H1 (cell line): Measurements from ENCODE around the gene DNASE1L1. TPM values are rescaled to one million over a fixed set of nuclear protein-coding genes. Genes with fewer than 3 reads are reported as not detected.

Source experiments
- CTCF ChIA-PET: fragments of 300-600 bp; sonication (Branson Sonifier 250); formaldehyde crosslinking; loops from one replicate; lab custom pipeline; 2021; ENCODE audit not compliant: partially characterized antibody; lab: Charles Lee
- POLR2A ChIA-PET: fragments of 300-600 bp; sonication (Branson Sonifier 250); formaldehyde crosslinking; loops from one replicate; lab custom pipeline; 2021; ENCODE audit warnings: inconsistent platforms; ENCODE audit not compliant: partially characterized antibody; lab: Charles Lee
- DNase-seq, 2 experiments: peaks; one replicate each; pipeline versions ENCODE4 v3.0.0 to v3.0.0-alpha.2; 2010 to 2022; ENCODE audit warnings: low spot score in 2 of 2, low read depth in 1 of 2, mixed read lengths in 1 of 2
- FAIRE-seq: peaks from 2 replicates; lab custom pipeline; 2011; peaks lifted over from hg19 to GRCh38; lab: Jason Lieb, UNC
- H2AFZ ChIP-seq: 2 replicates; pipeline ENCODE4 v1.8.1; 2012; ENCODE audit warnings: low read length, inconsistent platforms
- H2AK5ac ChIP-seq: 2 replicates; pipeline ENCODE4 v1.6.1; 2013; ENCODE audit warnings: low read depth, low read length
- H2BK120ac ChIP-seq: replicated peaks from 2 replicates; pipeline ENCODE3; 2013; ENCODE audit warnings: low read depth, low read length, inconsistent platforms
- H2BK12ac ChIP-seq: 2 replicates; pipeline ENCODE4 v1.6.1; 2013; ENCODE audit warnings: low read depth, low read length
- H2BK15ac ChIP-seq: 2 replicates; pipeline ENCODE4 v1.6.1; 2013; ENCODE audit warnings: low read length
- H2BK20ac ChIP-seq: 2 replicates; pipeline ENCODE4 v1.6.1; 2013; ENCODE audit warnings: low read length
- H2BK5ac ChIP-seq: 2 replicates; pipeline ENCODE4 v1.6.1; 2013; ENCODE audit warnings: low read depth, low read length
- H3K14ac ChIP-seq: 2 replicates; pipeline ENCODE4 v1.6.1; 2013; ENCODE audit warnings: inconsistent platforms; ENCODE audit not compliant: insufficient read length
- H3K18ac ChIP-seq: 2 replicates; pipeline ENCODE4 v1.6.1; 2013; ENCODE audit warnings: low read length; ENCODE audit errors: extremely low read depth
- H3K23ac ChIP-seq: 2 replicates; pipeline ENCODE4 v1.6.1; 2013; ENCODE audit warnings: inconsistent platforms; ENCODE audit not compliant: insufficient read length
- H3K23me2 ChIP-seq: 2 replicates; pipeline ENCODE4 v1.6.1; 2013; ENCODE audit warnings: low read depth, low read length
- H3K27ac ChIP-seq: 2 replicates; pipeline ENCODE4 v1.6.1; 2011; ENCODE audit warnings: low read depth, low read length, inconsistent platforms
- H3K27me3 ChIP-seq, 4 experiments: replicated peaks in 1 of 4; 1 replicate in 1 of 4; 2 replicates in 3 of 4; pipeline versions ENCODE4 v1.6.1 to v1.8.1; 2011 to 2013; ENCODE audit warnings: low read length in 3 of 4, mild to moderate bottlenecking in 3 of 4, inconsistent platforms in 2 of 4, mixed read lengths in 2 of 4, moderate library complexity in 1 of 4; ENCODE audit not compliant: control insufficient read depth in 3 of 4, insufficient read depth in 3 of 4; ENCODE audit errors: extremely low read depth in 1 of 4
- H3K36me3 ChIP-seq, 4 experiments: 2 replicates each; pipeline versions ENCODE4 v1.6.1 to v1.8.1; 2011 to 2013; ENCODE audit warnings: mild to moderate bottlenecking in 4 of 4, low read length in 3 of 4, moderate library complexity in 2 of 4, control low read depth in 1 of 4, inconsistent platforms in 1 of 4; ENCODE audit not compliant: insufficient read depth in 4 of 4, control insufficient read depth in 2 of 4
- H3K4ac ChIP-seq: replicated peaks from 2 replicates; pipeline ENCODE3; 2013; ENCODE audit warnings: low read length, low read depth, mixed read lengths, inconsistent platforms; ENCODE audit not compliant: insufficient read length
- H3K4me1 ChIP-seq, 4 experiments: replicated peaks in 1 of 4; 1 replicate in 1 of 4; 2 replicates in 3 of 4; pipeline versions ENCODE4 v1.6.1 to v1.8.1; 2011 to 2013; ENCODE audit warnings: low read length in 3 of 4, inconsistent platforms in 2 of 4, mixed read lengths in 1 of 4; ENCODE audit not compliant: insufficient read depth in 4 of 4, control insufficient read depth in 3 of 4
- H3K4me2 ChIP-seq, 2 experiments: 2 replicates each; pipeline versions ENCODE4 v1.6.1 to v1.8.1; 2011 to 2013; ENCODE audit warnings: low read depth in 2 of 2, low read length in 2 of 2, control low read depth in 1 of 2, inconsistent platforms in 1 of 2, mild to moderate bottlenecking in 1 of 2; ENCODE audit not compliant: insufficient read depth in 1 of 2
- H3K4me3 ChIP-seq, 4 experiments: fragments of 200-600, 300-600 bp in 1 of 4; sonication (generic), shearing (Covaris generic), sonication (Bioruptor Twin) in 1 of 4; 2 replicates each; pipeline versions ENCODE4 v1.5.1 to v1.8.1; 2011 to 2016; ENCODE audit warnings: low read length in 4 of 4, low read depth in 3 of 4, control low read depth in 2 of 4, inconsistent platforms in 2 of 4, mild to moderate bottlenecking in 2 of 4, mixed read lengths in 1 of 4, moderate library complexity in 1 of 4; ENCODE audit not compliant: insufficient read depth in 2 of 4; ENCODE audit errors: extremely low read depth in 1 of 4
- H3K56ac ChIP-seq: replicated peaks from 2 replicates; pipeline ENCODE3; 2013; ENCODE audit warnings: low read depth, mild to moderate bottlenecking, mixed read lengths, low read length, inconsistent platforms; ENCODE audit not compliant: insufficient read length
- H3K79me1 ChIP-seq: 2 replicates; pipeline ENCODE4 v1.6.1; 2013; ENCODE audit warnings: low read depth, low read length, control low read depth
- H3K79me2 ChIP-seq, 2 experiments: 2 replicates each; pipeline versions ENCODE4 v1.6.1 to v1.8.1; 2012 to 2013; ENCODE audit warnings: low read length in 2 of 2, mild to moderate bottlenecking in 2 of 2, inconsistent platforms in 1 of 2; ENCODE audit not compliant: insufficient read depth in 2 of 2, control insufficient read depth in 1 of 2
- H3K9ac ChIP-seq, 4 experiments: replicated peaks in 1 of 4; 1 replicate in 1 of 4; 2 replicates in 3 of 4; pipeline versions ENCODE4 v1.6.1 to v1.8.1; 2011 to 2013; ENCODE audit warnings: low read depth in 3 of 4, low read length in 3 of 4, control low read depth in 2 of 4, mild to moderate bottlenecking in 2 of 4, moderate library complexity in 2 of 4, inconsistent platforms in 1 of 4; ENCODE audit errors: extremely low read depth in 1 of 4
- H3K9me3 ChIP-seq, 2 experiments: 2 replicates each; pipeline versions ENCODE4 v1.6.1 to v1.8.1; 2012 to 2013; ENCODE audit warnings: mild to moderate bottlenecking in 2 of 2, moderate library complexity in 2 of 2, control low read depth in 1 of 2, inconsistent platforms in 1 of 2, low read depth in 1 of 2, low read length in 1 of 2, mixed read lengths in 1 of 2; ENCODE audit not compliant: insufficient read depth in 2 of 2
- H4K20me1 ChIP-seq, 2 experiments: replicated peaks in 1 of 2; 2 replicates each; pipeline versions ENCODE3 to v1.8.1; 2011 to 2013; ENCODE audit warnings: inconsistent platforms in 2 of 2, low read length in 2 of 2, mild to moderate bottlenecking in 1 of 2; ENCODE audit not compliant: insufficient read depth in 2 of 2, control insufficient read depth in 1 of 2
- H4K5ac ChIP-seq: 2 replicates; pipeline ENCODE4 v1.6.1; 2013; ENCODE audit warnings: low read length, low read depth, mixed read lengths, inconsistent platforms; ENCODE audit not compliant: insufficient read length
- H4K8ac ChIP-seq: 2 replicates; pipeline ENCODE4 v1.8.0; 2013; ENCODE audit warnings: mild to moderate bottlenecking, moderate library complexity, low read length, inconsistent platforms; ENCODE audit not compliant: insufficient read depth; ENCODE audit errors: extremely low read depth
- H4K91ac ChIP-seq: replicated peaks from 2 replicates; pipeline ENCODE3; 2013; ENCODE audit warnings: low read length, mixed read lengths, inconsistent platforms; ENCODE audit not compliant: insufficient read length
- POLR2AphosphoS5 ChIP-seq: IDR thresholded peaks from 2 replicates; pipeline ENCODE4 v1.6.1; 2011; ENCODE audit warnings: low read depth, low read length
- SP1 ChIP-seq: IDR thresholded peaks from 2 replicates; pipeline ENCODE4 v1.6.1; 2011; ENCODE audit warnings: low read depth, low read length
- WGBS, 2 experiments: shearing (Covaris generic) in 1 of 2; methylation state at CpG; one replicate each; pipeline versions ENCODE4 v1.1.6 to v1.1.7; 2013 to 2015; ENCODE audit warnings: low lambda C conversion rate in 2 of 2, mixed read lengths in 2 of 2, inconsistent platforms in 1 of 2, low coverage in 1 of 2, missing lambda C conversion rate in 1 of 2; ENCODE audit not compliant: insufficient replicate concordance in 2 of 2, insufficient coverage in 1 of 2, insufficient read length in 1 of 2; ENCODE audit errors: extremely low coverage in 1 of 2, missing lambda C conversion rate in 1 of 2; 5-methylcytosine and 5-hydroxymethylcytosine counted together
- polyA plus RNA-seq, 7 experiments: library from polyadenylated mRNA; depleted of rRNA in 3 of 7; stranded (reverse) in 5 of 7; unstranded in 2 of 7; fragments of >200 nt in 5 of 7; fragments of 200-250 nt in 2 of 7; gene quantifications; 1 replicate in 5 of 7; 2 replicates in 1 of 7; 4 replicates in 1 of 7; pipeline versions ENCODE4 v1.2.1 to v1.2.3, GENCODE V29; 2011 to 2013; ENCODE audit warnings: missing spikeins in 2 of 7, mixed read lengths in 2 of 7
- total RNA-seq: library from RNA; stranded (reverse); fragmentation: NEBNext Ultra II Directional; extraction: Animal tissue kit (Norgen Biotek cat#: 25700); gene quantifications from 2 replicates; pipeline ENCODE4 v1.2.1, GENCODE V29; 2021

The DNASE1L1 gene
- total and polyA plus RNA-seq, 2 of the 8 experiments (the other 6 are each of a cell fraction or from before 2014, with no cell fraction given) = 8.7 to 30.0 TPM

DNA sequence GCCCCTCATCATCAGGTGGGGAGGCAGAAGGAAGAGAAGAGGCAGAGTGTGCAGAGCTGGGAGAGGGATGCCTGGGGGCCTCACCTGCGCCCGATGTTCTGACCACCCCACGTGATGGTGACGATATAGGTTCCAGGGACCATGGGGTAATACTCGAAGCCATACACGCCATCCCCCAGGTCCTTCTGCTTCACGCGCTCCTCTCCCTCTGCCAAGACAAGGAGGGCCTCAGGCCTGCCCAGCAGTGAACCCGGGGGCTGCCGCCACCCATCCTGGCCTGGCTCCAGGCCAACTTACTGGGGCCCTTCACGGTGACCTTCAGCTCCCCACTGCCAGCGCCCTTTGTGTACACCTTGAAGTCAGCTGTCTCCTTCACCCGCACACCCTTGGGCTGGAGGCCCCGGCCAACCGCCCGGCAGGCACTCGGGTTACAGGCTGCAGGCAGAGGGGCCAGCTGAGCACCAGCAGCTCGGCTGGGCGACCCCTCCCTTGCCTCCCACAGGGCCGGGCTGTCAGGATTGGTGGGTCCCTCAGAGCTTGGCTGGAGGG, 43.9 kb downstream of the DNASE1L1 start:
- Histone ChIP-seq H2BK120ac (no peak overlapping the region), H3K79me1 (peaks cover 3% of the 10 kb centered on the region; the same call in 1 of the 2 replicates), H3K18ac (no peak overlapping the region), H4K8ac (no peak overlapping the region; the same call in 1 of the 2 replicates), H3K23me2 (peaks cover 3% of the 10 kb centered on the region; the same call in 1 of the 2 replicates), H3K4me2 (no peak overlapping the region), H3K23ac (no peak overlapping the region), H3K56ac (no peak overlapping the region), H3K4me3 (no peak overlapping the region), H3K4ac (no peak overlapping the region), H3K27ac (no peak overlapping the region), H2BK20ac (no peak overlapping the region), H3K9ac (no peak overlapping the region), H4K91ac (no peak overlapping the region), H2AK5ac (no peak overlapping the region), H2BK15ac (no peak overlapping the region), H4K5ac (no peak overlapping the region), H2AFZ (no peak overlapping the region), H3K27me3 (no peaks in the 10 kb centered on the region), H3K4me1 (peaks cover 0 to 6% (median 3%) of the 10 kb centered on the region in 4 experiments; a peak in 3 of 7 replicates), H2BK5ac (no peak overlapping the region), H3K9me3 (no peaks in the 10 kb centered on the region), H3K36me3 (peaks cover 34 to 83% (median 62%) of the 10 kb centered on the region in 4 experiments), H2BK12ac (no peak overlapping the region), H3K79me2 (peaks cover 5 to 52% of the 10 kb centered on the region in 2 experiments; a peak in 2 of 4 replicates), H3K14ac (no peak overlapping the region), H4K20me1 (peaks cover 22 to 41% of the 10 kb centered on the region in 2 experiments)
- FAIRE-seq = no peak
- CTCF ChIA-PET = interaction anchor here (1.1 kb wide), 2 partner anchors 12 to 34 kb away, joined by 4 to 5 read pairs; partner anchors contain the start of gene RPL10
- no peak for DNase-seq
- POLR2A ChIA-PET = interaction anchor here (0.7 to 11.8 kb wide), 8 partner anchors 9 to 101 kb away, joined by 3 to 348 read pairs (median 5); partner anchors contain the start of genes EMD, FLNA and RPL10
- 99% methylated on average over 10 of the region's 20 CpGs; no CpG with 5 or more reads in 1 of the 2 experiments for WGBS, 2 experiments
- TF ChIP-seq POLR2AphosphoS5 (peak; percentile 54; the same call in 1 of the 2 replicates), SP1 (no peak)
